Suprapubic skin (tissue), 4 donors: ENCODE measurements around the gene FBN1. TPM values are rescaled to one million over a fixed set of nuclear protein-coding genes. Genes with fewer than 3 reads are reported as not detected.

Source experiments
- DNase-seq, 2 donors: peaks; one replicate each; pipeline ENCODE4 v3.0.0-alpha.2; 2019; ENCODE audit warnings: low spot score in 2 of 2
- H3K27ac ChIP-seq: fragments of 200-600 bp; sonication (generic); one replicate; pipeline ENCODE4 v1.5.1; 2019
- H3K27me3 ChIP-seq: fragments of 200-600 bp; sonication (generic); one replicate; pipeline ENCODE4 v1.5.1; 2019
- H3K36me3 ChIP-seq: fragments of 200-600 bp; sonication (generic); one replicate; pipeline ENCODE4 v1.5.1; 2019
- H3K4me1 ChIP-seq: fragments of 200-600 bp; sonication (generic); one replicate; pipeline ENCODE4 v1.5.1; 2019
- H3K4me3 ChIP-seq: fragments of 200-600 bp; sonication (generic); one replicate; pipeline ENCODE4 v1.5.1; 2019; ENCODE audit warnings: mild to moderate bottlenecking
- H3K9me3 ChIP-seq: fragments of 200-600 bp; sonication (generic); one replicate; pipeline ENCODE4 v1.5.1; 2019
- CTCF ChIP-seq, 2 donors: fragments of 200-600 bp in 1 of 2; fragments of 450-650 bp in 1 of 2; sonication (generic) in 1 of 2; IDR thresholded peaks; one replicate each; pipeline ENCODE4 v1.5.1; 2016 to 2019; ENCODE audit warnings: antibody characterized with exemption in 2 of 2, mild to moderate bottlenecking in 1 of 2, moderate library complexity in 1 of 2
- EP300 ChIP-seq: sonication (generic); formaldehyde crosslinking; IDR thresholded peaks from one replicate; pipeline ENCODE4 v1.6.1; 2017; ENCODE audit warnings: antibody characterized with exemption
- POLR2A ChIP-seq, 2 donors: fragments of 450-650 bp; IDR thresholded peaks; one replicate each; pipeline ENCODE4 v1.6.1; 2017; ENCODE audit warnings: antibody characterized with exemption in 2 of 2, mild to moderate bottlenecking in 2 of 2, moderate library complexity in 2 of 2
- POLR2AphosphoS5 ChIP-seq, 3 donors: sonication (generic); formaldehyde crosslinking; IDR thresholded peaks; one replicate each; pipeline ENCODE4 v1.6.1; 2017; ENCODE audit warnings: antibody characterized with exemption in 3 of 3
- WGBS: methylation state at CpG from one replicate; pipeline ENCODE4 v1.1.5; 2018; 5-methylcytosine and 5-hydroxymethylcytosine counted together
- total RNA-seq, 4 donors: library from RNA; depleted of rRNA; stranded (reverse); fragments of >200 nt; gene quantifications; one replicate each; pipeline ENCODE4 v1.1.0, GENCODE V29; 2016

FBN1 gene
- total RNA-seq, 4 donors from 2014 or later, result 12.6 to 24.6 (median 21.0) TPM

GRCh38 chr15:48402427-48403177 lies 242.9 kb downstream of the FBN1 start:
- DNase-seq, result no peak
- no peaks in the 10 kb centered on the region for H3K27me3 ChIP-seq
- TF ChIP-seq CTCF (IDR thresholded peaks at IDR 0.05), result no peak
- TF ChIP-seq EP300, result no peak
- no peak for TF ChIP-seq POLR2A (IDR thresholded peaks at IDR 0.05)
- TF ChIP-seq POLR2AphosphoS5 (IDR thresholded peaks at IDR 0.05), result no peak
- H3K4me3 ChIP-seq, result no peak overlapping the region
- no peaks in the 10 kb centered on the region for H3K9me3 ChIP-seq
- H3K36me3 ChIP-seq, result no peaks in the 10 kb centered on the region
- WGBS, result 46% methylated on average over 6 of the region's 6 CpGs
- peaks cover 13% of the 10 kb centered on the region for H3K4me1 ChIP-seq
- no peak overlapping the region for H3K27ac ChIP-seq

GRCh38 chr15:48400086-48400485 lies 245.4 kb downstream of the FBN1 start:
- TF ChIP-seq POLR2AphosphoS5 (IDR thresholded peaks at IDR 0.05) (no peak), CTCF (IDR thresholded peaks at IDR 0.05) (no peak), EP300 (no peak), POLR2A (IDR thresholded peaks at IDR 0.05) (no peak)
- H3K4me1 ChIP-seq, result peaks cover 27% of the 10 kb centered on the region
- DNase-seq, result no peak
- H3K27ac ChIP-seq, result peak overlapping the region; percentile 45
- no peaks in the 10 kb centered on the region for H3K36me3 ChIP-seq
- no peaks in the 10 kb centered on the region for H3K9me3 ChIP-seq
- H3K4me3 ChIP-seq, result no peak overlapping the region
- 58% methylated on average over 2 of the region's 2 CpGs for WGBS
- no peaks in the 10 kb centered on the region for H3K27me3 ChIP-seq

GRCh38 chr15:48397841-48398240 lies 247.7 kb downstream of the FBN1 start:
- Histone ChIP-seq H3K4me3 (no peak overlapping the region), H3K36me3 (no peaks in the 10 kb centered on the region), H3K27me3 (no peaks in the 10 kb centered on the region), H3K4me1 (peaks cover 49% of the 10 kb centered on the region), H3K9me3 (no peaks in the 10 kb centered on the region), H3K27ac (peak overlapping the region; percentile 4)
- DNase-seq, result no peak
- TF ChIP-seq POLR2AphosphoS5 (IDR thresholded peaks at IDR 0.05), result peak in 1 of 3 donors; percentile 13
- no peak for TF ChIP-seq EP300
- no peak for TF ChIP-seq POLR2A (IDR thresholded peaks at IDR 0.05)
- TF ChIP-seq CTCF (IDR thresholded peaks at IDR 0.05), result no peak
- 31% methylated on average over 5 of the region's 5 CpGs for WGBS

GRCh38 chr15:48396020-48396419 lies 249.5 kb downstream of the FBN1 start:
- H3K9me3 ChIP-seq, result no peaks in the 10 kb centered on the region
- H3K36me3 ChIP-seq, result no peaks in the 10 kb centered on the region
- no peak overlapping the region for H3K4me3 ChIP-seq
- no peaks in the 10 kb centered on the region for H3K27me3 ChIP-seq
- H3K27ac ChIP-seq, result peak overlapping the region; percentile 84
- H3K4me1 ChIP-seq, result peaks cover 54% of the 10 kb centered on the region
- TF ChIP-seq CTCF (IDR thresholded peaks at IDR 0.05), result no peak
- no peak for TF ChIP-seq EP300
- TF ChIP-seq POLR2A (IDR thresholded peaks at IDR 0.05), result no peak
- TF ChIP-seq POLR2AphosphoS5 (IDR thresholded peaks at IDR 0.05), result no peak
- no peak for DNase-seq
- WGBS, result 29% methylated on average over 5 of the region's 5 CpGs

GRCh38 chr15:48395521-48396011 lies 249.9 kb downstream of the FBN1 start:
- H3K27ac ChIP-seq, result peak overlapping the region; percentile 84
- no peak for TF ChIP-seq CTCF (IDR thresholded peaks at IDR 0.05)
- peak in 2 of 3 donors; percentile 18 to 25 for TF ChIP-seq POLR2AphosphoS5 (IDR thresholded peaks at IDR 0.05)
- TF ChIP-seq EP300, result no peak
- TF ChIP-seq POLR2A (IDR thresholded peaks at IDR 0.05), result no peak
- DNase-seq, result peak; percentile 84 to 87
- peaks cover 57% of the 10 kb centered on the region for H3K4me1 ChIP-seq
- H3K9me3 ChIP-seq, result no peaks in the 10 kb centered on the region
- 14% methylated on average over 4 of the region's 5 CpGs for WGBS
- H3K4me3 ChIP-seq, result no peak overlapping the region
- H3K27me3 ChIP-seq, result no peaks in the 10 kb centered on the region
- H3K36me3 ChIP-seq, result no peaks in the 10 kb centered on the region
